GM23248 (cell line): ENCODE measurements around the gene ZNF75A.

Experiments used
- EZH2 ChIP-seq: fragments of 200-600 bp; sonication (generic); IDR thresholded peaks from 2 replicates; pipeline ENCODE4 v1.6.1; 2018; ENCODE audit warnings: antibody characterized with exemption, mild to moderate bottlenecking; ENCODE audit not compliant: insufficient read depth, poor library complexity, severe bottlenecking
- EZH2phosphoT487 ChIP-seq: fragments of 200-600 bp; sonication (generic); IDR thresholded peaks from 2 replicates; pipeline ENCODE4 v1.6.1; 2018; ENCODE audit warnings: antibody characterized with exemption, moderate library complexity, mild to moderate bottlenecking, low read depth; ENCODE audit not compliant: insufficient read depth

DNA sequence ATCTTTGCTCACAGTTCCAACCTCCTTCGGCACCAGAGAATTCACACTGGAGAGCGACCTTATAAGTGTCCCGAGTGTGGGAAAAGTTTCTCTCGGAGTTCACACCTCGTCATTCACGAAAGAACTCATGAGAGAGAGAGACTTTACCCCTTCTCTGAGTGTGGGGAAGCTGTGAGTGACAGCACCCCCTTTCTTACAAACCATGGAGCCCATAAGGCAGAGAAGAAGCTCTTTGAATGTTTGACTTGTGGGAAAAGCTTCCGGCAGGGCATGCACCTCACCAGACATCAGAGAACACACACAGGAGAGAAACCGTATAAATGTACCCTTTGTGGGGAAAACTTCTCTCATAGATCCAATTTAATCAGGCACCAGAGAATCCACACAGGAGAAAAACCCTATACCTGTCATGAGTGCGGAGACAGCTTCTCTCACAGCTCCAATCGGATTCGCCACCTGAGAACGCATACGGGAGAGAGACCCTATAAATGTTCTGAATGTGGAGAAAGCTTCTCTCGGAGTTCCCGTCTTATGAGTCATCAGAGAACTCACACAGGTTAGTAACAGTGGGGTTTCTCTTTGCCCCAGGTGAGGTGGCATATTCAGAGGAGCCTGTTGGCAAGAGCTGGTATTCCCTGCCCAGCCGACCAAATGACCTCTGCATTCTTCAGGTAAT is 15.2 kb upstream of the ZNF75A start:
- TF ChIP-seq EZH2 (no peak), EZH2phosphoT487 (no peak)
